PC-3 (cell line): ENCODE measurements around the gene P2RX2. TPM values are rescaled to one million over a fixed set of nuclear protein-coding genes. Genes with fewer than 3 reads are reported as not detected.

ENCODE experiments used
- ATAC-seq: fragments of 200-7000 bp; cut with Tn5 transposase; 2 replicates; pipeline ENCODE4 v1.9.1; 2020; ENCODE audit warnings: mild to moderate bottlenecking, moderate library complexity
- BruUV-seq: library from RNA; stranded (reverse); fragments of 400-500 nt; replicated peaks from 2 replicates; lab custom pipeline; 2021; lab: Mats Ljungman, UMichigan
- CTCF ChIA-PET: fragments of 300-600 bp; sonication (Branson Sonifier 250); formaldehyde crosslinking; loops from one replicate; lab custom pipeline; 2022; ENCODE audit warnings: antibody characterized with exemption; lab: Charles Lee
- POLR2A ChIA-PET: fragments of 300-600 bp; sonication (Branson Sonifier 250); formaldehyde crosslinking; loops from one replicate; lab custom pipeline; 2022; ENCODE audit warnings: antibody characterized with exemption; ENCODE audit not compliant: unreplicated experiment; lab: Charles Lee
- DNase-seq: peaks from one replicate; pipeline ENCODE4 v3.0.0-alpha.2; 2015
- H2AFZ ChIP-seq: fragments of 300-600 bp; sonication (generic); 2 replicates; pipeline ENCODE4 v1.6.0; 2016; ENCODE audit warnings: antibody characterized with exemption, low read length
- H3F3A ChIP-seq: fragments of 300-600 bp; sonication (generic); one replicate; pipeline ENCODE4 v1.6.0; 2017; ENCODE audit warnings: antibody characterized with exemption, low read length, control low read depth, mild to moderate bottlenecking; ENCODE audit not compliant: unreplicated experiment
- H3K27ac ChIP-seq: fragments of 300-600 bp; sonication (generic); 2 replicates; pipeline ENCODE4 v1.5.1; 2016; ENCODE audit warnings: mild to moderate bottlenecking, low read length
- H3K27me3 ChIP-seq: fragments of 300-600 bp; sonication (generic); 2 replicates; pipeline ENCODE4 v1.6.1; 2016; ENCODE audit warnings: low read length, mixed read lengths
- H3K36me3 ChIP-seq: fragments of 300-600 bp; sonication (generic); 2 replicates; pipeline ENCODE4 v1.6.1; 2016; ENCODE audit warnings: low read depth, mixed run types, low read length, mixed read lengths
- H3K4me1 ChIP-seq: fragments of 300-600 bp; sonication (generic); 2 replicates; pipeline ENCODE4 v1.5.1; 2016; ENCODE audit warnings: low read length; ENCODE audit not compliant: insufficient read depth
- H3K4me2 ChIP-seq: fragments of 300-600 bp; sonication (generic); 2 replicates; pipeline ENCODE4 v1.6.0; 2016; ENCODE audit warnings: low read length
- H3K4me3 ChIP-seq: fragments of 300-600 bp; sonication (generic); 2 replicates; pipeline ENCODE4 v1.5.1; 2016; ENCODE audit warnings: mild to moderate bottlenecking, low read length, mixed read lengths
- H3K79me2 ChIP-seq: fragments of 300-600 bp; sonication (generic); 2 replicates; pipeline ENCODE4 v1.6.1; 2017; ENCODE audit warnings: low read length, mixed read lengths
- H3K9ac ChIP-seq: fragments of 300-600 bp; sonication (generic); 2 replicates; pipeline ENCODE4 v1.6.0; 2016; ENCODE audit warnings: mild to moderate bottlenecking, low read length
- H3K9me2 ChIP-seq: fragments of 300-600 bp; sonication (generic); replicated peaks from 2 replicates; pipeline ENCODE4 v1.6.1; 2016; ENCODE audit warnings: mixed run types, low read length, mixed read lengths
- H3K9me3 ChIP-seq: fragments of 300-600 bp; sonication (generic); 2 replicates; pipeline ENCODE4 v1.6.1; 2016; ENCODE audit warnings: low read length, mixed read lengths
- H4K20me1 ChIP-seq: fragments of 300-600 bp; sonication (generic); 2 replicates; pipeline ENCODE4 v1.6.1; 2016; ENCODE audit warnings: low read length, mixed read lengths
- CTCF ChIP-seq: fragments of 300-600 bp; sonication (generic); conservative IDR thresholded peaks from 2 replicates; pipeline ENCODE4 v1.5.1; 2017; ENCODE audit warnings: antibody characterized with exemption, low read depth, mild to moderate bottlenecking, low read length
- EZH2 ChIP-seq: fragments of 300-600 bp; sonication (generic); IDR thresholded peaks from one replicate; pipeline ENCODE4 v1.6.1; 2017; ENCODE audit warnings: antibody characterized with exemption, mild to moderate bottlenecking, low read length; ENCODE audit not compliant: unreplicated experiment
- EZH2phosphoT487 ChIP-seq: fragments of 300-600 bp; sonication (generic); IDR thresholded peaks from 2 replicates; pipeline ENCODE4 v1.6.1; 2018; ENCODE audit warnings: mild to moderate bottlenecking, antibody characterized with exemption, low read length, borderline replicate concordance
- intact Hi-C: fragments of 100-400 bp; cut with micrococcal nuclease; formaldehyde crosslinking; loops from 2 replicates; pipeline ENCODE4 v1.9.0; 2023
- total RNA-seq: library from RNA; depleted of rRNA; stranded (reverse); fragments of >200 nt; gene quantifications from 2 replicates; pipeline ENCODE4 v1.2.3, GENCODE V29; 2014

P2RX2 gene
- total RNA-seq, 1 experiment from 2014 or later = not detected

DNA sequence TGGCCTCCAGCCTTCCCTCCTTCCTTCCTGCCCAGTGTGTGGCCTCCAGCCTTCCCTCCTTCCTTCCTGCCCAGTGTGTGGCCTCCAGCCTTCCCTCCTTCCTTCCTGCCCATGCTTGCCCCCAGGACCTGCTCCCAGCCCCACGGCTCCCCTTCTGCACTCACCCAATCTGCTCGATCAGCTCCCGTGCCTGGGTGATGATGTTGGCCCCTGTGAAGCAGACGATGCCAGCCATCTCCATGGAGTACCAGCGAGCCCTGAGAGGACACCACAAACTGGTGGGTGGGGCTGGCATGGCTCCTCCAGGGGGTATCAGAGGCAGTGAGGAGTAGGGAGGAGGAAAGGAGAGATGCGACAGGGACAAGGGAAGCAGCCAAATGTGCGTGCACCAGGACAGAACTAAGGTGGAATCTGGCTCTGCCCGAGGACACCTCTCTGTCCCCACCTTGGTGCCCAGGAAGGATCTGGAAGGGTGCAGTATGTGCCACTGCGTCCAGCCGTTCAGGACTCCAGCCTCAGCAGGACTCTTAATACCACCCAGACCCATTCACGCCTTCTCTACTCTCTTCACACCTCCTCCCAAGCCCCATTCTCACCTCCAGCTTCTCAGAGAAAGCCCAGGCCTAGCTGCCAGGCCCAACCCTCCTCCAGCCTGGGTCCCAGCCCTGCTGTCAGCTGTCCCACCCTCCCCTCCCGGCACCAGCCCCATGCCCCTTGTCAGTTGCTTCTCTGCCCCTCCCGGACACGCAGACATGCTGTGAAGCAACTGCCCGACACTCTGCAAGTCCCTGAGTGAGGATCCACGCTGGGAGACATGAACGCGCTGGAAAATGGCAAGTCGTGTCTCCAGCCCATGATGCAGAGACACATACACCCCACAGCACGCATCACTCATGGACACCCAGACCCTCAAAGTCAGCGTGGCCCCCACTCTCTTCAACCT, 45.9 kb downstream of the P2RX2 start:
- H3K4me2 ChIP-seq = no peak overlapping the region
- no peak overlapping the region for H2AFZ ChIP-seq
- no peaks in the 10 kb centered on the region for H3K4me1 ChIP-seq
- H3K9me2 ChIP-seq = no peaks in the 10 kb centered on the region
- ATAC-seq (no peak), DNase-seq (no peak)
- BruUV-seq = no TSS peak
- ChIA-PET POLR2A (no interaction called here), CTCF (no interaction called here)
- peaks cover 69% of the 10 kb centered on the region for H3K36me3 ChIP-seq
- no peak overlapping the region for H3K4me3 ChIP-seq
- H3F3A ChIP-seq = no peaks in the 10 kb centered on the region
- no peaks in the 10 kb centered on the region for H3K79me2 ChIP-seq
- H3K27me3 ChIP-seq = no peaks in the 10 kb centered on the region
- H3K9me3 ChIP-seq = no peaks in the 10 kb centered on the region
- intact Hi-C loops = no loop called here
- H3K27ac ChIP-seq = no peak overlapping the region
- no peak for TF ChIP-seq EZH2phosphoT487
- TF ChIP-seq CTCF = no peak
- no peak for TF ChIP-seq EZH2
- no peaks in the 10 kb centered on the region for H4K20me1 ChIP-seq
- H3K9ac ChIP-seq = no peak overlapping the region

DNA sequence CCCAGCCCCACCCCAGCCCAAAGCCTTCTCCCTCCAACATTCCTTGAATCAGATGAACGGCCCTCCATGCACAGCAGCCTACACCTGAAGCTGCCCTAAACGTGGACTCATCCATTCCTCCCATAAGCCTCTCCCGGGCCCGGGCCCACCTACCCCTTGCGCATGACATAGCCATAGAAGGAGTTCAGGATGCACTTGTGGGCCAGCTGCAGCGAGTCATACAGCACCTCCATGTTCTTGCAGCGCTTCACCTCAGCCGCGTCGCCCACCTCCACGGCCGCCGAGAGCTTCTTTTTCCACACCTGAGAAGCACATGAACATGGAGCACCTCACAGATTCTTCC, 46.5 kb downstream of the P2RX2 start:
- H3K79me2 ChIP-seq = no peaks in the 10 kb centered on the region
- intact Hi-C loops = no loop called here
- H3K27me3 ChIP-seq = no peaks in the 10 kb centered on the region
- no peaks in the 10 kb centered on the region for H3K9me3 ChIP-seq
- BruUV-seq = no TSS peak
- ATAC-seq (no peak), DNase-seq (no peak)
- no peaks in the 10 kb centered on the region for H4K20me1 ChIP-seq
- no peak overlapping the region for H3K4me2 ChIP-seq
- TF ChIP-seq CTCF (no peak), EZH2 (no peak), EZH2phosphoT487 (no peak)
- H3K9ac ChIP-seq = no peak overlapping the region
- CTCF ChIA-PET = no interaction called here
- H3F3A ChIP-seq = no peaks in the 10 kb centered on the region
- no peak overlapping the region for H2AFZ ChIP-seq
- POLR2A ChIA-PET = no interaction called here
- H3K9me2 ChIP-seq = no peaks in the 10 kb centered on the region
- no peaks in the 10 kb centered on the region for H3K4me1 ChIP-seq
- H3K36me3 ChIP-seq = peaks cover 69% of the 10 kb centered on the region
- H3K4me3 ChIP-seq = no peak overlapping the region
- H3K27ac ChIP-seq = no peak overlapping the region

DNA sequence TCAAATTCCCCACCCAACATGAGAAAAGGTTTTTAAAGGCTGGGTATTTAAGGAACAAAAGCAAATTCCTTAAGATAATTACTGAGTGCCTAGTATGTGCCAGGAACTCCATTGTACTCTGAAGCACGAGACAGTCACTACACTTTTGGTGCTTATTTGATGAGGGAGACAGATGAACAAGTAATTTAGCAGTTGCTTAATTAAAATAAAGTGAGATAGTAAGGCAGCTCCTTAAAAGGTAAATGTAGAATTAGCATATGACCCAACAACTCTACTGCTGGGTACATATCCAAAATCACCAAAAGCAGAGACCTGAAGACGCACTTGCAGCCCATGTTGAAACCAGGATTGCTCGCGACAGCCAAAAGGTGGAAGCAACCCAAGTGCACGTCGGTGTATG, 47.2 kb downstream of the P2RX2 start:
- H3K4me1 ChIP-seq = no peaks in the 10 kb centered on the region
- no peak overlapping the region for H2AFZ ChIP-seq
- POLR2A ChIA-PET = no interaction called here
- TF ChIP-seq EZH2phosphoT487 = no peak
- TF ChIP-seq CTCF = no peak
- TF ChIP-seq EZH2 = no peak
- no TSS peak for BruUV-seq
- no peaks in the 10 kb centered on the region for H3K79me2 ChIP-seq
- CTCF ChIA-PET = no interaction called here
- no peak overlapping the region for H3K4me3 ChIP-seq
- no peak overlapping the region for H3K27ac ChIP-seq
- intact Hi-C loops = no loop called here
- no peaks in the 10 kb centered on the region for H4K20me1 ChIP-seq
- H3K9ac ChIP-seq = no peak overlapping the region
- peaks cover 64% of the 10 kb centered on the region for H3K36me3 ChIP-seq
- no peaks in the 10 kb centered on the region for H3K9me3 ChIP-seq
- ATAC-seq (no peak), DNase-seq (no peak)
- H3F3A ChIP-seq = no peaks in the 10 kb centered on the region
- H3K4me2 ChIP-seq = no peak overlapping the region
- H3K27me3 ChIP-seq = no peaks in the 10 kb centered on the region
- H3K9me2 ChIP-seq = no peaks in the 10 kb centered on the region
